ENCODE data around the gene TYSND1.

Gene TYSND1

DNA sequence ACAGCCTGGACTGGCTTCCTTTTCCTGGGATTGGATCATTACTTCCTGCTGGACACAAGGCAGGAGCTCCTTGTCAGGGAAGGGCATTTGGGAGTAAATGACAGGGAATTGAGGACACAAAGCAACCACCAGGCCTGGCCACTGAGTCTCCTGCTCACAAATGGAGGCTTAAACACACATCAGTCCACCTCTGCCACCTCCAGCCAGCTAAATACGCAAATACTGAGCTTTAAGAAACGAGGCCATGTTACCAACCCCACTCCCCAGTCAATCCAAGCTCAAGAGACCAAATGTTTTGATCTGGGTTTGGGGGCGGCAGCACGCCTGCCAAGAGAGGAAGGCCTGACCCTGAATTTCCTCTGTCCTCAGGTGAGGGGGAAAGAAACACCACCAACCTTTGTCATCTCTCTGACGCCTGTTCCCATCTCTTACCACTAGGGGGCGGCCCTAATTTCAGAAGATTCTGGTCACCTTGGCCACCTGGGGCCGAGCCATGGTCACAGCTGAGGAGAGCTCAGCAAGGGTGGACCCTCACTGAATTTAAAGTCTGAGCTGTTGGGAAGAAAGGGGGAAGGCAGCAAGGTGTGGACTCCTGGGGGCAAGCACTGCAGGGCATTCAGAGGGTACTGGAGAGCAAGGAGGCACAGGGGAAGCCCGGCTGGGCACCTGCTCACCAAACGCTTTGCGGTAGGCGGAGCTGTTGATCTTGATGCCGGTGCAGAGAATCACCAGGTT lies 30.4 kb downstream of the TYSND1 start:
- no peak for TF ChIP-seq POLR2AphosphoS5 (IDR thresholded peaks at IDR 0.05; ENCODE audit: low read depth, low read length)
- TF ChIP-seq, protein P1, sequence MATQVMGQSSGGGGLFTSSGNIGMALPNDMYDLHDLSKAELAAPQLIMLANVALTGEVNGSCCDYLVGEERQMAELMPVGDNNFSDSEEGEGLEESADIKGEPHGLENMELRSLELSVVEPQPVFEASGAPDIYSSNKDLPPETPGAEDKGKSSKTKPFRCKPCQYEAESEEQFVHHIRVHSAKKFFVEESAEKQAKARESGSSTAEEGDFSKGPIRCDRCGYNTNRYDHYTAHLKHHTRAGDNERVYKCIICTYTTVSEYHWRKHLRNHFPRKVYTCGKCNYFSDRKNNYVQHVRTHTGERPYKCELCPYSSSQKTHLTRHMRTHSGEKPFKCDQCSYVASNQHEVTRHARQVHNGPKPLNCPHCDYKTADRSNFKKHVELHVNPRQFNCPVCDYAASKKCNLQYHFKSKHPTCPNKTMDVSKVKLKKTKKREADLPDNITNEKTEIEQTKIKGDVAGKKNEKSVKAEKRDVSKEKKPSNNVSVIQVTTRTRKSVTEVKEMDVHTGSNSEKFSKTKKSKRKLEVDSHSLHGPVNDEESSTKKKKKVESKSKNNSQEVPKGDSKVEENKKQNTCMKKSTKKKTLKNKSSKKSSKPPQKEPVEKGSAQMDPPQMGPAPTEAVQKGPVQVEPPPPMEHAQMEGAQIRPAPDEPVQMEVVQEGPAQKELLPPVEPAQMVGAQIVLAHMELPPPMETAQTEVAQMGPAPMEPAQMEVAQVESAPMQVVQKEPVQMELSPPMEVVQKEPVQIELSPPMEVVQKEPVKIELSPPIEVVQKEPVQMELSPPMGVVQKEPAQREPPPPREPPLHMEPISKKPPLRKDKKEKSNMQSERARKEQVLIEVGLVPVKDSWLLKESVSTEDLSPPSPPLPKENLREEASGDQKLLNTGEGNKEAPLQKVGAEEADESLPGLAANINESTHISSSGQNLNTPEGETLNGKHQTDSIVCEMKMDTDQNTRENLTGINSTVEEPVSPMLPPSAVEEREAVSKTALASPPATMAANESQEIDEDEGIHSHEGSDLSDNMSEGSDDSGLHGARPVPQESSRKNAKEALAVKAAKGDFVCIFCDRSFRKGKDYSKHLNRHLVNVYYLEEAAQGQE (IDR thresholded peaks at IDR 0.05; ENCODE audit: insufficient read depth in 1 of 2, low read depth in 2 of 2, low read length in 2 of 2), result no peak

DNA sequence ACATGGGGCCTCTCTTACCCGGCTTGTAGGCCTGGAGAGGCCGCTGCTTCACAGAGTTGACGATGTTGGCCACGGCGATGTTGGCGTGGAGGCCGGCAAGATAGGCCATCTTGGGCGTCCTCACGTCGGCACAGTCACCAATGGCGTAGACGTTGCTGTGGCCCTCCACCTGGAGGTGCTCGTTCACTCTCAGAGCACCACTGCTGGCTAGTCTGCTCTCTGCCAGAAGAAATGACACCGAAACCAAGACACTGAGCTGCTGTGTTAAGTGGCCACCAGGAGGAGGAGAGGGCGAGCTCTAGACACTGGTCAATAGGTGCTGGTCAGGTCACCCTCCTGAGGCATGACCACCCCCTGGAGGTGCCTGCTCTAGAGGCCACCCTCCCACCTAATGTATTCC lies 31.6 kb downstream of the TYSND1 start:
- TF ChIP-seq SIN3A (IDR thresholded peaks at IDR 0.05; ENCODE audit: borderline replicate concordance, insufficient read depth, low read length) (no peak), TAF1 (IDR thresholded peaks at IDR 0.05; ENCODE audit: borderline replicate concordance, insufficient read depth, low read length) (no peak)
- TF ChIP-seq, protein P1 (IDR thresholded peaks at IDR 0.05; ENCODE audit: insufficient read depth in 1 of 2, low read depth in 2 of 2, low read length in 2 of 2), result no peak

DNA sequence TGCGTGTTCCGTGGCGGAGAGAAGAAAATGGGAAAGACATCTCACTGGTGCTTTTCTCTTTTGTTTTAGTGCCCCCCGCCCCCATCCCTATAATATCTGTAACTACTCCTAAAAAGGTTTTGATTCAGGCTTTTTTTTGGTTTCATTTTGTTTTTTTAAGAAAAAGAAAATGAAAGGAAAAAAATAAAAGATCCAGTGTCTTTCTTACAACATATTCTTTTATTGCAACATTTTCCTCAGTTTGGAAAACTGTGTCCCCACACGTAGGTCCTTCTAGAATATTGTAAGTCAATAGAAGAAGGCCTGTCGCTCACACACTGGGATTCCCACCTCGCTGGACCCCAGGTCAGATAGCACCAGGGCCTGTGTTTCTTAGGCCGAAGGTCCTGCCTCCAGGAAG lies 34.4 kb downstream of the TYSND1 start:
- TF ChIP-seq POLR2AphosphoS5 (IDR thresholded peaks at IDR 0.05; ENCODE audit: low read depth, low read length) (no peak), TAF1 (IDR thresholded peaks at IDR 0.05; ENCODE audit: borderline replicate concordance, insufficient read depth, low read length) (no peak), FOXP2 (optimal IDR thresholded peaks at IDR 0.05; ENCODE audit: borderline replicate concordance, extremely low read depth, extremely low read length, insufficient read depth) (no peak), SIN3A (IDR thresholded peaks at IDR 0.05; ENCODE audit: borderline replicate concordance, insufficient read depth, low read length) (no peak)
- TF ChIP-seq, protein P1 (IDR thresholded peaks at IDR 0.05; ENCODE audit: insufficient read depth in 1 of 2, low read depth in 2 of 2, low read length in 2 of 2), result no peak

DNA sequence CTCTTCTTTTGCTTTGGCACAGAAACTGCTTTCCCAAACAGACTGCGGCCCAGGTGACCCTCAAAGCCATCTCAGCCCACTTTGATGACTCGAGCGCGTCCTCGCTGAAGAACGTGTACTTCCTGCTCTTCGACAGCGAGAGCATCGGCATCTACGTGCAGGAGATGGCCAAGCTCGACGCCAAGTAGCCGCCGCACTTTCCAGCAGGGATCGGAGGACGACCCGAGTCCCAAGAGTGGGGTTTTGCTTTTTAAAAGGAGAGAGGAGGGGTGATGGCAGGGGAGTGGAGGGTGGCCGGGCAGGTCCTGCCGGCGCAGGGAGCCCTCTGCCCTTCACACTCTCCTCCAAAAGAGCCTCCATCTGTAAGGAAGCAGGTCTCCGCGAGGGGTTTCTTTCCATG lies 35.0 kb downstream of the TYSND1 start:
- no peak for TF ChIP-seq POLR2AphosphoS5 (IDR thresholded peaks at IDR 0.05; ENCODE audit: low read depth, low read length)
- no peak for TF ChIP-seq SIN3A (IDR thresholded peaks at IDR 0.05; ENCODE audit: borderline replicate concordance, insufficient read depth, low read length)
- no peak for TF ChIP-seq FOXP2 (optimal IDR thresholded peaks at IDR 0.05; ENCODE audit: borderline replicate concordance, extremely low read depth, extremely low read length, insufficient read depth)
- no peak for TF ChIP-seq TAF1 (IDR thresholded peaks at IDR 0.05; ENCODE audit: borderline replicate concordance, insufficient read depth, low read length)
- TF ChIP-seq, protein P1 (IDR thresholded peaks at IDR 0.05; ENCODE audit: insufficient read depth in 1 of 2, low read depth in 2 of 2, low read length in 2 of 2), result no peak
